ENCODE results near the gene PDHX. TPM values are rescaled to one million over a fixed set of nuclear protein-coding genes. Genes with fewer than 3 reads are reported as not detected.

The PDHX gene
- total and polyA plus RNA-seq, 10 of the 15 experiments (the other 5 are each of a cell fraction or from before 2014, with no cell fraction given) = 14.5 to 41.9 (median 28.0) TPM

DNA sequence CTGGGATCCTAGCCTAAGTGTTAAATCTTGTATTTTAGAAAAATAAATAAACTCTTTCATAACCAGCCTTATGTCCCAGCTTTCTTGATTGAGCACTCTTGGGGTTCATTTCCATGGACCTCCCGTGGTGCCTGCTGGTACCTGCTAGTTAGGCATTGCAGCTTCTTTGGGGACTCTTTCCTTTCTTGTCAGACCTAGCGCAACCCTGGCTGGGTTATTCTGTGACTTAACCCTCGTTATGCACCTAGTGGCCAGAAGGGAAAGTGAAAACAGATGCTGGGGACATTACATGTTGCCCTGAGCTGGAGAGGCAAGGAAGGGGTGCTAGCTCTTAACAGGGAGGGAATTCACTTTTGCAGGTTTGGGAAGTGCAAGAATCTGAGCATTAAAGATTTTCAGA lies 47.0 kb upstream of the PDHX start:
- no peaks in the 10 kb centered on the region for H3K9me3 ChIP-seq (replicated peaks; ENCODE audit: control insufficient read depth, insufficient read depth, low read length)
- no peak overlapping the region for H3K27ac ChIP-seq (ENCODE audit: control insufficient read depth, insufficient read depth)
- H3K4me1 ChIP-seq (ENCODE audit: control insufficient read depth, insufficient read depth, low read length) = no peaks in the 10 kb centered on the region
- no peak for DNase-seq (ENCODE audit: low read depth, low spot score)
- 45% methylated on average over 3 of the region's 3 CpGs for WGBS (ENCODE audit: insufficient coverage, insufficient replicate concordance, low lambda C conversion rate, missing lambda C conversion rate)
- H3K4me2 ChIP-seq (ENCODE audit: control insufficient read depth, insufficient read depth) = no peak overlapping the region
- no peaks in the 10 kb centered on the region for H3K79me2 ChIP-seq (ENCODE audit: control insufficient read depth, insufficient read depth, low read length)
- ATAC-seq = peak; percentile 72
- H3K36me3 ChIP-seq (ENCODE audit: control insufficient read depth in 2 of 2, insufficient read depth in 2 of 2, low read length in 1 of 2) = no peaks in the 10 kb centered on the region
- FAIRE-seq = no peak
- in situ Hi-C loops (cut with MboI) (no loop called here), intact Hi-C loops (cut with micrococcal nuclease; ENCODE audit: unreplicated experiment) (no loop called here)
- H3K27me3 ChIP-seq (replicated peaks in 1 of 2; ENCODE audit: control insufficient read depth in 2 of 2, insufficient read depth in 2 of 2, low read length in 1 of 2) = no peaks in the 10 kb centered on the region
- no peaks in the 10 kb centered on the region for H4K20me1 ChIP-seq (ENCODE audit: control insufficient read depth, insufficient read depth)
- no TSS peak for BruUV-seq (replicated peaks)
- CTCF ChIA-PET = interaction anchor here (0.9 to 1.4 kb wide), 3 partner anchors 36 to 378 kb away, joined by 3 to 4 read pairs (median 3); no protein-coding TSS in a partner anchor
- H3K9ac ChIP-seq (ENCODE audit: control insufficient read depth, insufficient read depth, low read length) = no peak overlapping the region
- POLR2A ChIA-PET = no interaction called here
- SMC1A ChIA-PET (ENCODE audit: uncharacterized antibody, unreplicated experiment) = interaction anchor here (1.2 to 1.3 kb wide), 2 partner anchors 9 to 499 kb away, joined by 3 read pairs; no protein-coding TSS in a partner anchor
- no peak overlapping the region for H3K4me3 ChIP-seq
- no peak overlapping the region for H2AFZ ChIP-seq (ENCODE audit: control insufficient read depth, low read depth, low read length)
- RAD21 ChIA-PET (ENCODE audit: unreplicated experiment) = no interaction called here
- TF ChIP-seq ZSCAN29 (IDR thresholded peaks at IDR 0.05) (no peak), RUNX3 (IDR thresholded peaks at IDR 0.05; ENCODE audit: low read length) (no peak), SREBF2 (IDR thresholded peaks at IDR 0.05; ENCODE audit: low read length) (no peak)
- TF ChIP-seq, protein P1, sequence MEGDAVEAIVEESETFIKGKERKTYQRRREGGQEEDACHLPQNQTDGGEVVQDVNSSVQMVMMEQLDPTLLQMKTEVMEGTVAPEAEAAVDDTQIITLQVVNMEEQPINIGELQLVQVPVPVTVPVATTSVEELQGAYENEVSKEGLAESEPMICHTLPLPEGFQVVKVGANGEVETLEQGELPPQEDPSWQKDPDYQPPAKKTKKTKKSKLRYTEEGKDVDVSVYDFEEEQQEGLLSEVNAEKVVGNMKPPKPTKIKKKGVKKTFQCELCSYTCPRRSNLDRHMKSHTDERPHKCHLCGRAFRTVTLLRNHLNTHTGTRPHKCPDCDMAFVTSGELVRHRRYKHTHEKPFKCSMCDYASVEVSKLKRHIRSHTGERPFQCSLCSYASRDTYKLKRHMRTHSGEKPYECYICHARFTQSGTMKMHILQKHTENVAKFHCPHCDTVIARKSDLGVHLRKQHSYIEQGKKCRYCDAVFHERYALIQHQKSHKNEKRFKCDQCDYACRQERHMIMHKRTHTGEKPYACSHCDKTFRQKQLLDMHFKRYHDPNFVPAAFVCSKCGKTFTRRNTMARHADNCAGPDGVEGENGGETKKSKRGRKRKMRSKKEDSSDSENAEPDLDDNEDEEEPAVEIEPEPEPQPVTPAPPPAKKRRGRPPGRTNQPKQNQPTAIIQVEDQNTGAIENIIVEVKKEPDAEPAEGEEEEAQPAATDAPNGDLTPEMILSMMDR (IDR thresholded peaks at IDR 0.05 in 2 of 3, conservative IDR thresholded peaks at IDR 0.05 in 1 of 3; ENCODE audit: control insufficient read depth in 2 of 3, extremely low read depth in 1 of 3, insufficient read depth in 1 of 3, low read depth in 3 of 3, low read length in 3 of 3) = peak in 2 of 3 experiments; percentile 24 to 38; a peak in 3 of 6 replicates
- TF ChIP-seq, protein P2, sequence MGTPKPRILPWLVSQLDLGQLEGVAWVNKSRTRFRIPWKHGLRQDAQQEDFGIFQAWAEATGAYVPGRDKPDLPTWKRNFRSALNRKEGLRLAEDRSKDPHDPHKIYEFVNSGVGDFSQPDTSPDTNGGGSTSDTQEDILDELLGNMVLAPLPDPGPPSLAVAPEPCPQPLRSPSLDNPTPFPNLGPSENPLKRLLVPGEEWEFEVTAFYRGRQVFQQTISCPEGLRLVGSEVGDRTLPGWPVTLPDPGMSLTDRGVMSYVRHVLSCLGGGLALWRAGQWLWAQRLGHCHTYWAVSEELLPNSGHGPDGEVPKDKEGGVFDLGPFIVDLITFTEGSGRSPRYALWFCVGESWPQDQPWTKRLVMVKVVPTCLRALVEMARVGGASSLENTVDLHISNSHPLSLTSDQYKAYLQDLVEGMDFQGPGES (IDR thresholded peaks at IDR 0.05) = no peak
- TF ChIP-seq, protein P3, sequence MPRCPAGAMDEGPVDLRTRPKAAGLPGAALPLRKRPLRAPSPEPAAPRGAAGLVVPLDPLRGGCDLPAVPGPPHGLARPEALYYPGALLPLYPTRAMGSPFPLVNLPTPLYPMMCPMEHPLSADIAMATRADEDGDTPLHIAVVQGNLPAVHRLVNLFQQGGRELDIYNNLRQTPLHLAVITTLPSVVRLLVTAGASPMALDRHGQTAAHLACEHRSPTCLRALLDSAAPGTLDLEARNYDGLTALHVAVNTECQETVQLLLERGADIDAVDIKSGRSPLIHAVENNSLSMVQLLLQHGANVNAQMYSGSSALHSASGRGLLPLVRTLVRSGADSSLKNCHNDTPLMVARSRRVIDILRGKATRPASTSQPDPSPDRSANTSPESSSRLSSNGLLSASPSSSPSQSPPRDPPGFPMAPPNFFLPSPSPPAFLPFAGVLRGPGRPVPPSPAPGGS (IDR thresholded peaks at IDR 0.05; ENCODE audit: borderline replicate concordance, insufficient read depth, low read depth, low read length, poor library complexity, severe bottlenecking) = no peak

Measured in GM12878 (cell line).